HepG2 (cell line): ENCODE results near the gene ERO1A. TPM values are rescaled to one million over a fixed set of nuclear protein-coding genes. Genes with fewer than 3 reads are reported as not detected.
A peak's percentile ranks its signal among the peaks of the same experiment; 100 is the strongest.

ENCODE experiments used
- CCDC6 ChIP-seq: sonication (generic); formaldehyde crosslinking; IDR thresholded peaks from 2 replicates; pipeline ENCODE4 v1.8.1; 2022; ENCODE audit warnings: mild to moderate bottlenecking, missing genetic modification reagents, moderate library complexity
- DMAP1 ChIP-seq: IDR thresholded peaks from 2 replicates; pipeline ENCODE4 v1.6.1; 2016
- ELF3 ChIP-seq: IDR thresholded peaks from 2 replicates; pipeline ENCODE4 v1.6.1; 2016; ENCODE audit warnings: missing genetic modification reagents, missing compliant biosample characterization
- HNF4A ChIP-seq: sonication (generic); formaldehyde crosslinking; IDR thresholded peaks from 2 replicates; pipeline ENCODE4 v1.4.0; 2020; ENCODE audit warnings: missing genetic modification reagents
- HNF4G ChIP-seq, 2 experiments: sonication (generic) in 1 of 2; formaldehyde crosslinking in 1 of 2; IDR thresholded peaks; 2 replicates each; pipeline versions ENCODE4 v1.4.0 to v1.6.1; 2011 to 2020; ENCODE audit warnings: borderline replicate concordance in 2 of 2, low read depth in 2 of 2, mild to moderate bottlenecking in 2 of 2, low read length in 1 of 2, missing genetic modification reagents in 1 of 2, moderate library complexity in 1 of 2
- MYPOP ChIP-seq: sonication (generic); formaldehyde crosslinking; IDR thresholded peaks from 2 replicates; pipeline ENCODE4 v1.8.1; 2023; ENCODE audit warnings: mild to moderate bottlenecking, moderate library complexity, missing genetic modification reagents
- REXO4 ChIP-seq: sonication (generic); formaldehyde crosslinking; IDR thresholded peaks from 2 replicates; pipeline ENCODE4 v1.8.0; 2022; ENCODE audit warnings: missing genetic modification reagents, mild to moderate bottlenecking, borderline replicate concordance
- RXRA ChIP-seq: sonication (generic); formaldehyde crosslinking; IDR thresholded peaks from 2 replicates; pipeline ENCODE4 v1.5.1; 2020; ENCODE audit warnings: missing genetic modification reagents
- SAFB2 ChIP-seq: sonication (generic); formaldehyde crosslinking; IDR thresholded peaks from 2 replicates; pipeline ENCODE4 v1.5.1; 2020; ENCODE audit warnings: missing genetic modification reagents, low read depth, mild to moderate bottlenecking, borderline replicate concordance
- SALL2 ChIP-seq: sonication (generic); formaldehyde crosslinking; IDR thresholded peaks from 2 replicates; pipeline ENCODE4 v1.8.1; 2023; ENCODE audit warnings: mild to moderate bottlenecking, missing genetic modification reagents, inconsistent platforms
- TEAD3 ChIP-seq: optimal IDR thresholded peaks from 2 replicates; pipeline ENCODE3; 2016; ENCODE audit warnings: borderline replicate concordance
- ZFY ChIP-seq: sonication (generic); formaldehyde crosslinking; IDR thresholded peaks from 2 replicates; pipeline ENCODE4 v1.4.0; 2020; ENCODE audit warnings: missing genetic modification reagents
- ZNF296 ChIP-seq: sonication (generic); formaldehyde crosslinking; conservative IDR thresholded peaks from 2 replicates; pipeline ENCODE4 v1.5.0; 2020; ENCODE audit warnings: mild to moderate bottlenecking, missing genetic modification reagents
- ZNF335 ChIP-seq: sonication (generic); formaldehyde crosslinking; IDR thresholded peaks from 2 replicates; pipeline ENCODE4 v1.4.0; 2020; ENCODE audit warnings: missing genetic modification reagents
- ZNF431 ChIP-seq: sonication (generic); formaldehyde crosslinking; IDR thresholded peaks from 2 replicates; pipeline ENCODE4 v1.9.0; 2022; ENCODE audit warnings: missing genetic modification reagents, low read depth, mild to moderate bottlenecking, borderline replicate concordance
- ZNF432 ChIP-seq: sonication (generic); formaldehyde crosslinking; IDR thresholded peaks from 2 replicates; pipeline ENCODE4 v1.5.0; 2020; ENCODE audit warnings: missing genetic modification reagents, mild to moderate bottlenecking, borderline replicate concordance
- ZNF609 ChIP-seq: sonication (generic); formaldehyde crosslinking; IDR thresholded peaks from 2 replicates; pipeline ENCODE4 v1.4.0; 2020; ENCODE audit warnings: mild to moderate bottlenecking, missing genetic modification reagents, borderline replicate concordance
- polyA plus RNA-seq, 8 experiments: library from polyadenylated mRNA; depleted of rRNA in 3 of 8; stranded (reverse) in 7 of 8; unstranded in 1 of 8; fragments of >200 nt; fragmentation: Illumina TruSeq in 4 of 8; extraction: Trizol in 4 of 8; gene quantifications; 2 replicates each; pipeline versions ENCODE4 v1.2.1 to v1.2.3, GENCODE V29; 2011 to 2016; ENCODE audit warnings: low read depth in 4 of 8, missing spikeins in 1 of 8, mixed read lengths in 1 of 8; ENCODE audit not compliant: insufficient read depth in 1 of 8
- total RNA-seq, 5 experiments: library from RNA; depleted of rRNA; stranded (reverse); fragments of >200 nt; fragmentation: Illumina TruSeq; extraction: Trizol; gene quantifications; 2 replicates each; pipeline ENCODE4 v1.2.3, GENCODE V29; 2016; ENCODE audit warnings: low read depth in 1 of 5
- TF ChIP-seq, protein P1 (sequence below): sonication (generic); formaldehyde crosslinking; IDR thresholded peaks from 2 replicates; pipeline ENCODE4 v1.5.0; 2020; ENCODE audit warnings: mild to moderate bottlenecking, missing genetic modification reagents, borderline replicate concordance

ERO1A gene
- total and polyA plus RNA-seq, 2 of the 13 experiments (the other 11 are each of a cell fraction or from before 2014, with no cell fraction given), result 60.3 to 137 TPM

DNA sequence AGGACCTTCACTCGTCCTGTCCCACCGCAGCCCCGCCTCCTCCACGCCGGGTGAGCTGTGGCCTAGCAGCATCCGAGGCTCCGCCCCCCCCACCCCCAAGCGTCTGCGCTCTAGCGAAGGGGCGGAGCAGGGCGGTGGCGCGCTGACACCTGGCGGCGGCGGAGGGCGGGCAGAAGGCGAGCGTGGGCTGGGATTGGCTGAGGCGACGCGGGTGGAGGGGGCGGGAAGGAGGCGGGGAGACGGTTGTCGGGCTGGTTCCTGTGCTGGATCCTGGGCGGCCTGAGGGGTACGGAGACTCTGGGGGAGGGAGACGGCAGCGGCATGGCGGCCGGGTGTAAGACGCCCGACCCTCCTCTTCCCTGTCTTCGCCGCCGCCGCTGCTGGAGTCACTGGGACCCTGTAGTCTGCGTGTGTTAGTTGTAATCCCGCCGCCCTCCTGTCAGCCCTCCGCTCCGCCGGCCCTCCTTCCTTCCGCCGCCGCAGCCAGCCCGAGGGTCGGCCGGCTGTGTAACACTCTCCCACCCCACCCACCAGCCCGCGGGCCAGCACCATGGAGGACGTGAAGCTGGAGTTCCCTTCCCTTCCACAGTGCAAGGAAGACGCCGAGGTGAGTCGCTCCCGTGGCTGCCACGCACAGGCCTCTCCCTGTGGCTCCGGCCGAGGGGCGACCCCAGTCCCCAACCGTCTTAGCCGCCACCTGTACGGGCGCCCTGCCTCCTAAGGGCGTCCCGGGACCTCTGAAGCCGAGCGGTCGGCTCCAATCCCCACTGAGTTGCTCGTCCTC is 34.8 kb upstream of the ERO1A start, which contains the start of gene STYX (continued):
- TF ChIP-seq SAFB2 (CRISPR knock-in tag), result 0 out of 2 replicates have a peak, but pooled peaks have one; percentile 44
- TF ChIP-seq ZFY (CRISPR knock-in tag), result peak; percentile 73
- 0 out of 2 replicates have a peak, but pooled peaks have one; percentile 20 for TF ChIP-seq CCDC6
- TF ChIP-seq, protein P1, sequence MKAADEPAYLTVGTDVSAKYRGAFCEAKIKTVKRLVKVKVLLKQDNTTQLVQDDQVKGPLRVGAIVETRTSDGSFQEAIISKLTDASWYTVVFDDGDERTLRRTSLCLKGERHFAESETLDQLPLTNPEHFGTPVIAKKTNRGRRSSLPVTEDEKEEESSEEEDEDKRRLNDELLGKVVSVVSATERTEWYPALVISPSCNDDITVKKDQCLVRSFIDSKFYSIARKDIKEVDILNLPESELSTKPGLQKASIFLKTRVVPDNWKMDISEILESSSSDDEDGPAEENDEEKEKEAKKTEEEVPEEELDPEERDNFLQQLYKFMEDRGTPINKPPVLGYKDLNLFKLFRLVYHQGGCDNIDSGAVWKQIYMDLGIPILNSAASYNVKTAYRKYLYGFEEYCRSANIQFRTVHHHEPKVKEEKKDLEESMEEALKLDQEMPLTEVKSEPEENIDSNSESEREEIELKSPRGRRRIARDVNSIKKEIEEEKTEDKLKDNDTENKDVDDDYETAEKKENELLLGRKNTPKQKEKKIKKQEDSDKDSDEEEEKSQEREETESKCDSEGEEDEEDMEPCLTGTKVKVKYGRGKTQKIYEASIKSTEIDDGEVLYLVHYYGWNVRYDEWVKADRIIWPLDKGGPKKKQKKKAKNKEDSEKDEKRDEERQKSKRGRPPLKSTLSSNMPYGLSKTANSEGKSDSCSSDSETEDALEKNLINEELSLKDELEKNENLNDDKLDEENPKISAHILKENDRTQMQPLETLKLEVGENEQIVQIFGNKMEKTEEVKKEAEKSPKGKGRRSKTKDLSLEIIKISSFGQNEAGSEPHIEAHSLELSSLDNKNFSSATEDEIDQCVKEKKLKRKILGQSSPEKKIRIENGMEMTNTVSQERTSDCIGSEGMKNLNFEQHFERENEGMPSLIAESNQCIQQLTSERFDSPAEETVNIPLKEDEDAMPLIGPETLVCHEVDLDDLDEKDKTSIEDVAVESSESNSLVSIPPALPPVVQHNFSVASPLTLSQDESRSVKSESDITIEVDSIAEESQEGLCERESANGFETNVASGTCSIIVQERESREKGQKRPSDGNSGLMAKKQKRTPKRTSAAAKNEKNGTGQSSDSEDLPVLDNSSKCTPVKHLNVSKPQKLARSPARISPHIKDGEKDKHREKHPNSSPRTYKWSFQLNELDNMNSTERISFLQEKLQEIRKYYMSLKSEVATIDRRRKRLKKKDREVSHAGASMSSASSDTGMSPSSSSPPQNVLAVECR (CRISPR knock-in tag), result peak; percentile 95
- peak; percentile 42; the same call in 1 of the 2 replicates for TF ChIP-seq RXRA (CRISPR knock-in tag)
- no peak for TF ChIP-seq ZNF296 (CRISPR knock-in tag)
- no peak for TF ChIP-seq TEAD3 (CRISPR knock-in tag)
- TF ChIP-seq HNF4A, result 0 out of 2 replicates have a peak, but pooled peaks have one; percentile 8
- peak; percentile 18; the same call in 1 of the 2 replicates for TF ChIP-seq ZNF609
- TF ChIP-seq ZNF432 (CRISPR knock-in tag), result no peak
- TF ChIP-seq SALL2, result peak; percentile 78
- TF ChIP-seq ELF3 (CRISPR knock-in tag), result no peak; the same call in 1 of the 2 replicates
- no peak for TF ChIP-seq HNF4G (IDR thresholded peaks at IDR 0.05; ENCODE audit: borderline replicate concordance, low read depth, low read length)
- no peak for TF ChIP-seq HNF4G (CRISPR knock-in tag; IDR thresholded peaks at IDR 0.05; ENCODE audit: borderline replicate concordance, low read depth)
- peak; percentile 59 for TF ChIP-seq DMAP1 (CRISPR knock-in tag)
- peak; percentile 62; the same call in 1 of the 2 replicates for TF ChIP-seq MYPOP (CRISPR knock-in tag)
- TF ChIP-seq ZNF431 (CRISPR knock-in tag), result peak; percentile 59; the same call in 1 of the 2 replicates
- no peak for TF ChIP-seq ZNF335 (CRISPR knock-in tag)
- no peak for TF ChIP-seq REXO4
